C4-2B (cell line): Measurements from ENCODE around the gene DUXA.

Experiments used
- ZFX ChIP-seq: fragments of 450-650 bp; IDR thresholded peaks from 2 replicates; pipeline ENCODE4 v1.6.1; 2017
- TF ChIP-seq, protein P1 (sequence below): fragments of 450-650 bp; conservative IDR thresholded peaks from 2 replicates; pipeline ENCODE4 v1.5.1; 2017; ENCODE audit warnings: mild to moderate bottlenecking

DNA sequence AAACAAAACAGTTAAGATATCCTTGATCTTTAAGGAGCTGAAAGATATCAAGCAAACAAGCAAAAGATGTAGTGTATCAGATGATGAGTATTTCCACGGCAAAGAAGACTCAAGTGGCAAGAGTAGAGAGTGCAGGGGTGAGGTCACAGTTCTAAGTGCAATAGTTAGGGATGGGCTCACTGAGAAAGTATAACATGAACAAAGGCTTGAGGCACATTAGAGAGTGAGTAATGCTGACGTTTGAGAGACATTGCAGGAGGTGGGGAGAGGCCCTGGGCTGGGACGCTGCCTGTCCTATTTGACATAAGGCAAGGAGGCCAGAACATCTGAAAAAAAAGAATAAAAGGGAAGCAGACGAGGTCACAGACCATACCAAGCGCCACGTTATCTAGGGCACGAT is 1.4 kb downstream of the DUXA start:
- TF ChIP-seq, protein P1, sequence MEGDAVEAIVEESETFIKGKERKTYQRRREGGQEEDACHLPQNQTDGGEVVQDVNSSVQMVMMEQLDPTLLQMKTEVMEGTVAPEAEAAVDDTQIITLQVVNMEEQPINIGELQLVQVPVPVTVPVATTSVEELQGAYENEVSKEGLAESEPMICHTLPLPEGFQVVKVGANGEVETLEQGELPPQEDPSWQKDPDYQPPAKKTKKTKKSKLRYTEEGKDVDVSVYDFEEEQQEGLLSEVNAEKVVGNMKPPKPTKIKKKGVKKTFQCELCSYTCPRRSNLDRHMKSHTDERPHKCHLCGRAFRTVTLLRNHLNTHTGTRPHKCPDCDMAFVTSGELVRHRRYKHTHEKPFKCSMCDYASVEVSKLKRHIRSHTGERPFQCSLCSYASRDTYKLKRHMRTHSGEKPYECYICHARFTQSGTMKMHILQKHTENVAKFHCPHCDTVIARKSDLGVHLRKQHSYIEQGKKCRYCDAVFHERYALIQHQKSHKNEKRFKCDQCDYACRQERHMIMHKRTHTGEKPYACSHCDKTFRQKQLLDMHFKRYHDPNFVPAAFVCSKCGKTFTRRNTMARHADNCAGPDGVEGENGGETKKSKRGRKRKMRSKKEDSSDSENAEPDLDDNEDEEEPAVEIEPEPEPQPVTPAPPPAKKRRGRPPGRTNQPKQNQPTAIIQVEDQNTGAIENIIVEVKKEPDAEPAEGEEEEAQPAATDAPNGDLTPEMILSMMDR: no peak
- no peak for TF ChIP-seq ZFX
